Immature natural killer cell (primary cell): ENCODE measurements around the gene C3orf33. TPM values are rescaled to one million over a fixed set of nuclear protein-coding genes. Genes with fewer than 3 reads are reported as not detected.

ENCODE experiments used
- DNase-seq, 3 donors: peaks; one replicate each; pipeline ENCODE4 v3.0.0; 2022; ENCODE audit warnings: mixed read lengths in 1 of 3
- H3K27ac Mint-ChIP-seq, 6 donors: one replicate each; pipeline ENCODE4 v1.8.0; 2020; ENCODE audit warnings: mixed read lengths in 6 of 6, mild to moderate bottlenecking in 5 of 6, inconsistent platforms in 4 of 6, moderate library complexity in 3 of 6
- H3K27me3 Mint-ChIP-seq, 3 donors: one replicate each; pipeline ENCODE4 v1.8.0; 2020 to 2021; ENCODE audit warnings: low read depth in 3 of 3, mild to moderate bottlenecking in 3 of 3, mixed read lengths in 3 of 3, moderate library complexity in 3 of 3, inconsistent platforms in 1 of 3
- H3K36me3 Mint-ChIP-seq, 3 donors: one replicate each; pipeline ENCODE4 v1.8.0; 2020; ENCODE audit warnings: mixed read lengths in 3 of 3, inconsistent platforms in 2 of 3, mild to moderate bottlenecking in 2 of 3
- H3K4me1 Mint-ChIP-seq, 2 donors: one replicate each; pipeline ENCODE4 v1.8.0; 2020; ENCODE audit warnings: inconsistent platforms in 2 of 2, mild to moderate bottlenecking in 2 of 2, mixed read lengths in 2 of 2, moderate library complexity in 1 of 2
- H3K4me3 Mint-ChIP-seq, 5 donors: one replicate each; pipeline ENCODE4 v1.8.0; 2020; ENCODE audit warnings: mild to moderate bottlenecking in 5 of 5, mixed read lengths in 5 of 5, inconsistent platforms in 3 of 5, moderate library complexity in 3 of 5
- H3K9me3 Mint-ChIP-seq, 6 donors: one replicate each; pipeline ENCODE4 v1.8.0; 2020; ENCODE audit warnings: mild to moderate bottlenecking in 6 of 6, mixed read lengths in 6 of 6, inconsistent platforms in 4 of 6, moderate library complexity in 3 of 6
- polyA plus RNA-seq, 3 donors: library from polyadenylated mRNA; unstranded; fragments of 300-500 nt; fragmentation: Illumina TruSeq; gene quantifications; one replicate each; pipeline ENCODE4 v1.2.3, GENCODE V29; 2021

Gene C3orf33
- polyA plus RNA-seq, 3 donors from 2014 or later, result 1.2 to 3.2 (median 2.2) TPM

- no peaks in the 10 kb centered on the region for H3K9me3 Mint-ChIP-seq
- peaks cover 13 to 43% (median 19%) of the 10 kb centered on the region in 3 donors for H3K27me3 Mint-ChIP-seq
- H3K36me3 Mint-ChIP-seq, result no peaks in the 10 kb centered on the region
- H3K4me1 Mint-ChIP-seq, result peaks cover 18 to 28% of the 10 kb centered on the region in 2 donors
- H3K4me3 Mint-ChIP-seq, result peak overlapping the region in 3 of 5 donors; percentile 54 to 89 (median 63)
- no peak overlapping the region for H3K27ac Mint-ChIP-seq
- DNase-seq, result no peak
Measured at GRCh38 chr3:155742349-155742965, 63.6 kb downstream of the C3orf33 start.

- no peaks in the 10 kb centered on the region for H3K36me3 Mint-ChIP-seq
- no peak overlapping the region for H3K27ac Mint-ChIP-seq
- H3K9me3 Mint-ChIP-seq, result no peaks in the 10 kb centered on the region
- H3K27me3 Mint-ChIP-seq, result peaks cover 11 to 37% (median 17%) of the 10 kb centered on the region in 3 donors
- DNase-seq, result no peak
- H3K4me3 Mint-ChIP-seq, result no peak overlapping the region
- H3K4me1 Mint-ChIP-seq, result peaks cover 18 to 28% of the 10 kb centered on the region in 2 donors
Measured at GRCh38 chr3:155741603-155742002, 64.5 kb downstream of the C3orf33 start.

- peaks cover 9 to 35% (median 14%) of the 10 kb centered on the region in 3 donors for H3K27me3 Mint-ChIP-seq
- H3K4me1 Mint-ChIP-seq, result peaks cover 18 to 26% of the 10 kb centered on the region in 2 donors
- H3K4me3 Mint-ChIP-seq, result no peak overlapping the region
- no peaks in the 10 kb centered on the region for H3K36me3 Mint-ChIP-seq
- no peak overlapping the region for H3K27ac Mint-ChIP-seq
- DNase-seq, result no peak
- no peaks in the 10 kb centered on the region for H3K9me3 Mint-ChIP-seq
Measured at GRCh38 chr3:155741101-155741500, 65.0 kb downstream of the C3orf33 start.

GRCh38 chr3:155739154-155739553, 66.9 kb downstream of the C3orf33 start:
- Mint-ChIP-seq H3K36me3 (no peaks in the 10 kb centered on the region), H3K9me3 (no peaks in the 10 kb centered on the region), H3K4me3 (no peak overlapping the region), H3K4me1 (peaks cover 5 to 7% of the 10 kb centered on the region in 2 donors), H3K27me3 (peaks cover 5 to 22% (median 12%) of the 10 kb centered on the region in 3 donors), H3K27ac (no peak overlapping the region)
- no peak for DNase-seq

GRCh38 chr3:155738580-155739076, 67.5 kb downstream of the C3orf33 start:
- DNase-seq, result no peak
- H3K4me3 Mint-ChIP-seq, result no peak overlapping the region
- no peaks in the 10 kb centered on the region for H3K9me3 Mint-ChIP-seq
- no peak overlapping the region for H3K27ac Mint-ChIP-seq
- H3K27me3 Mint-ChIP-seq, result peaks cover 6 to 18% (median 11%) of the 10 kb centered on the region in 3 donors
- H3K4me1 Mint-ChIP-seq, result peaks cover under 1 to 1% of the 10 kb centered on the region in 2 donors
- no peaks in the 10 kb centered on the region for H3K36me3 Mint-ChIP-seq

GRCh38 chr3:155737844-155738460, 68.1 kb downstream of the C3orf33 start:
- Mint-ChIP-seq H3K4me3 (no peak overlapping the region), H3K4me1 (no peaks in the 10 kb centered on the region), H3K27ac (no peak overlapping the region), H3K27me3 (peaks cover 7 to 16% (median 7%) of the 10 kb centered on the region in 3 donors), H3K9me3 (no peaks in the 10 kb centered on the region), H3K36me3 (no peaks in the 10 kb centered on the region)
- no peak for DNase-seq

- H3K4me1 Mint-ChIP-seq, result no peaks in the 10 kb centered on the region
- H3K4me3 Mint-ChIP-seq, result no peak overlapping the region
- H3K36me3 Mint-ChIP-seq, result no peaks in the 10 kb centered on the region
- H3K27me3 Mint-ChIP-seq, result peaks cover 2 to 7% (median 7%) of the 10 kb centered on the region in 3 donors
- H3K9me3 Mint-ChIP-seq, result no peaks in the 10 kb centered on the region
- no peak overlapping the region for H3K27ac Mint-ChIP-seq
- DNase-seq, result no peak
Measured at GRCh38 chr3:155736381-155736780, 69.7 kb downstream of the C3orf33 start.

GRCh38 chr3:155730843-155731242, 75.2 kb downstream of the C3orf33 start:
- Mint-ChIP-seq H3K36me3 (no peaks in the 10 kb centered on the region), H3K4me3 (no peak overlapping the region), H3K27me3 (peaks cover 2 to 4% (median 3%) of the 10 kb centered on the region in 3 donors), H3K4me1 (no peaks in the 10 kb centered on the region), H3K27ac (no peak overlapping the region), H3K9me3 (no peaks in the 10 kb centered on the region)
- DNase-seq, result no peak

GRCh38 chr3:155727836-155728235, 78.2 kb downstream of the C3orf33 start:
- no peak for DNase-seq
- no peaks in the 10 kb centered on the region for H3K4me1 Mint-ChIP-seq
- H3K27ac Mint-ChIP-seq, result no peak overlapping the region
- peaks cover 0 to 6% (median 0%) of the 10 kb centered on the region in 6 donors for H3K9me3 Mint-ChIP-seq
- H3K4me3 Mint-ChIP-seq, result no peak overlapping the region
- H3K27me3 Mint-ChIP-seq, result peaks cover 0 to 6% (median 3%) of the 10 kb centered on the region in 3 donors
- no peaks in the 10 kb centered on the region for H3K36me3 Mint-ChIP-seq

GRCh38 chr3:155714295-155714718, 91.8 kb downstream of the C3orf33 start:
- Mint-ChIP-seq H3K36me3 (peaks cover 0 to 7% (median 0%) of the 10 kb centered on the region in 3 donors), H3K4me3 (no peak overlapping the region), H3K27me3 (no peaks in the 10 kb centered on the region), H3K4me1 (no peaks in the 10 kb centered on the region), H3K9me3 (peaks cover 0 to 10% (median 7%) of the 10 kb centered on the region in 6 donors), H3K27ac (no peak overlapping the region)
- no peak for DNase-seq

Other genes starting within 250 kb of the C3orf33 start
- gene PLCH1, start 61.2 kb downstream of the C3orf33 start, polyA plus RNA-seq, result under 1 TPM in 1 of 3 donors, not detected in 2; 0.11 TPM
- gene SLC33A1, start 48.1 kb upstream of the C3orf33 start, polyA plus RNA-seq, result 10 to 100 TPM; 11.8 to 24.7 (median 20.4) TPM
- gene GMPS, start 64.4 kb upstream of the C3orf33 start, polyA plus RNA-seq, result 10 to 100 TPM; 48.1 to 98.7 (median 68.1) TPM